H7 (cell line): ENCODE results near the gene NPAS3. TPM values are rescaled to one million over a fixed set of nuclear protein-coding genes. Genes with fewer than 3 reads are reported as not detected.

ENCODE experiments used
- DNase-seq: peaks from one replicate; pipeline ENCODE4 v3.0.0; 2012
- H3K27me3 ChIP-seq: 2 replicates; pipeline ENCODE4 v1.6.0; 2011; ENCODE audit warnings: mild to moderate bottlenecking, low read length; ENCODE audit not compliant: control insufficient read depth, insufficient read depth
- H3K36me3 ChIP-seq: replicated peaks from 2 replicates; pipeline ENCODE4 v1.5.1; 2011; ENCODE audit warnings: low read length; ENCODE audit not compliant: control insufficient read depth, insufficient read depth
- H3K4me3 ChIP-seq: 2 replicates; pipeline ENCODE4 v1.5.1; 2011; ENCODE audit warnings: low read depth, mild to moderate bottlenecking, control low read depth, low read length, moderate library complexity; ENCODE audit not compliant: insufficient read depth
- total RNA-seq: library from RNA; depleted of rRNA; stranded (reverse); fragments of >200 nt; shearing (Covaris generic); gene quantifications from 2 replicates; pipeline ENCODE4 v1.2.3, GENCODE V29; 2014

Gene NPAS3
- total RNA-seq, 1 experiment from 2014 or later: 4.3 TPM

GRCh38 chr14:33542338-33543287 lies 603.9 kb downstream of the NPAS3 start:
- no peak for DNase-seq
- no peaks in the 10 kb centered on the region for H3K27me3 ChIP-seq

GRCh38 chr14:33545696-33546095 lies 607.0 kb downstream of the NPAS3 start:
- H3K27me3 ChIP-seq: no peaks in the 10 kb centered on the region
- no peak for DNase-seq
- H3K4me3 ChIP-seq: no peak overlapping the region
- H3K36me3 ChIP-seq: no peaks in the 10 kb centered on the region

More at GRCh38 chr14:33542338-33543287, 603.9 kb downstream of the NPAS3 start:
- H3K4me3 ChIP-seq: no peak overlapping the region
- H3K36me3 ChIP-seq: no peaks in the 10 kb centered on the region

DNA sequence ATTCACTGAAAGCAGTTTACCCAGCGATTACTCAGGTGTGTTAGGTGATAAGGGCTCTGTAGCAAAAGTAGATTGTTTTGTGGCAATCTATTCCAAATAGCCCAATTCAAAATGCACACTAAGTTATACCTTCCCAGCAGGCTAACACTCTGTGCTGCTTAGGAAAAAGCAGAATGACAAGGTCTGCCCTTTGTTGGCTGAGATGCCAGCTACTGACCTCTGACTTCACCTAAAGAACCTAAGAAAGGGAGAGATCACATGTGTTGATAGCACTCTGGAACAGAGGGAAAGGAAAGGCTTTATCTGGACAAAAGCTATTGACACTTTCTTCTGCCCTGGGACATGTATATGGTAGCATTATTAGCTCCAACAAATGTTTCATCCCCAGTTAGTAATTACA lies 609.9 kb downstream of the NPAS3 start:
- Histone ChIP-seq H3K4me3 (no peak overlapping the region), H3K27me3 (no peaks in the 10 kb centered on the region), H3K36me3 (no peaks in the 10 kb centered on the region)
- DNase-seq: no peak

GRCh38 chr14:33551963-33552362 lies 613.3 kb downstream of the NPAS3 start:
- no peak overlapping the region for H3K4me3 ChIP-seq
- H3K36me3 ChIP-seq: no peaks in the 10 kb centered on the region
- peak; percentile 13 for DNase-seq
- H3K27me3 ChIP-seq: no peaks in the 10 kb centered on the region

DNA sequence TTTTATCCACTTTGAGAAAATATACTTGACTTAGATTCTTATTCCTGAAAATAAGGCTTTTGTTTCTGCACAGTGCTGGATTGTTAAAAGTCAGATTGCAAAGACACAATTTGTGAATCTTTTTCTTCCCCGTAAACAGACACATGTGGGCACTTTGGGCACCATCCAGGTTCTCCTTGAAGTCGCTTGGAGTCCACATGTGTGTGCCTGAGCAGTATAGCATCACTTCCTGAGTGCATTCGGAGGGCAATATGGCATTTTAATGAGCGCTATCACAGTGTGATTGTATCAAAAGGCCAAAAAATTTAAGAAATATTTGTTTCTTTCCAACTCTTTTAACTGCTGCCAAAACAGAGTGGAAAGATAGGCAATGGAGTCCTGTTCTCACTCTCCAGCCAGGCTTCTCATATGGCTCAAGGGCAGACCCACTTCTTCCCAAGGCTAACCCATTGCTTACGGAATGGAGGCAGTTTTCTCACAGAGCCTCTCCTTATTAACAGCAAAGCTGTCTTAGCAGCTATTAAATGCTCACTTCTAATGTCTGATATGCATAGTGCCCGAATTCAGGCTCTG lies 615.1 kb downstream of the NPAS3 start:
- DNase-seq: no peak
- no peak overlapping the region for H3K4me3 ChIP-seq
- no peaks in the 10 kb centered on the region for H3K36me3 ChIP-seq
- H3K27me3 ChIP-seq: no peaks in the 10 kb centered on the region

DNA sequence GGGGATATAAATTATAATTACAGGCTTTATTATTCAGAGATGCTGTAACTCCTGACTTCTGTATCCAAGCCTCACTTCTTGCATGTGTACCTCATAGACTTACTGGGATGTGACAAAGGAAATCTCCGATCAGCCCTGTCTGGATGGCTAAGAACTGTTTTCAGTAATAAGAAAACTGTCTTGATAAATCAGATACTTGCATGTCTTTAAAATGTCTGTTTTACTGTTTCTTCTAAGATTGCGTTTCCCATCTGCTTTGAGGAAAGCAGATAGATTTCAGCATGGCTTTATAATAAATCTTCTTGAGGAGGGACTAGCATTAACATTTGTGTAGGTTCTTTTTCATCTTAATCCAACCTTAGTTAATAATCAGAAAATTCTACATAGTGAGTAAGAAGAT lies 616.3 kb downstream of the NPAS3 start:
- Histone ChIP-seq H3K36me3 (no peaks in the 10 kb centered on the region), H3K27me3 (no peaks in the 10 kb centered on the region), H3K4me3 (no peak overlapping the region)
- no peak for DNase-seq

- Histone ChIP-seq H3K27me3 (no peaks in the 10 kb centered on the region), H3K36me3 (no peaks in the 10 kb centered on the region), H3K4me3 (no peak overlapping the region)
- no peak for DNase-seq
These were observed 617.2 kb downstream of the NPAS3 start for GRCh38 chr14:33555710-33556350.

GRCh38 chr14:33556382-33557121 lies 617.9 kb downstream of the NPAS3 start:
- Histone ChIP-seq H3K27me3 (no peaks in the 10 kb centered on the region), H3K36me3 (no peaks in the 10 kb centered on the region), H3K4me3 (no peak overlapping the region)
- no peak for DNase-seq

- no peak for DNase-seq
- H3K36me3 ChIP-seq: no peaks in the 10 kb centered on the region
- no peak overlapping the region for H3K4me3 ChIP-seq
- no peaks in the 10 kb centered on the region for H3K27me3 ChIP-seq
These were observed 622.2 kb downstream of the NPAS3 start for GRCh38 chr14:33560718-33561431.

GRCh38 chr14:33561488-33562175 lies 623.0 kb downstream of the NPAS3 start:
- Histone ChIP-seq H3K4me3 (no peak overlapping the region), H3K27me3 (no peaks in the 10 kb centered on the region), H3K36me3 (no peaks in the 10 kb centered on the region)
- no peak for DNase-seq

DNA sequence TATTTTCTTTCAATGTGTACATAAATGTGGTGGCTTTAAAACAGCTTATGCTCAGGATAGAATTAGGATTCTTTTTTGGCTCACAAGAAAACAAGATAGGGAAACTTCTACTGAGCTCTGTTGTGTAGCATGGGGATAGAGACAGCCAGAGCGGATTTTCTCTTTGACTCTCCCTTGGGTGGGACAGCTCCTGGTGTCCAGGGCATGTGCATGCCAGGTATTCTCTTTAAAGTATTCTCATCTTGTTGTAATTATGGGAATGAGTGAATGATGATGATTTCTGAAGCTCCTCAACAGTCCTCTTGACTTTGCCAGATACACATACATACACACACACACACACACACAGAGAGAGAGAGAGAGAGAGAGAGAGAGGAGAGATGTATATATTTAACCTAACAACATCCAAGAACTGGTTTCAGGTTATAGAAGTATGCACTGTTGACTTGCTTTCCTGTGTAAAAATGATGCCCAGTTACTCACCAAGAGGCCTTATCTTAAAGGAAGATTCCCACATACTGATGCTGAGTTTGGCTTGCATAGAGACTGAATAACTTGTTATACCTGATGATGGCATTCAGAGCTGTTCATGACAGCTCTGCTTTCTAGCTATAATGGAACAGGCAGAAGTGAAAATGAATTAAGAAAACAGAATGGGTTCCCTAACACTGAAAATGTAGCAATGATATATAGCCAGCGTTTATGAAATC lies 624.7 kb downstream of the NPAS3 start:
- Histone ChIP-seq H3K36me3 (no peaks in the 10 kb centered on the region), H3K4me3 (no peak overlapping the region), H3K27me3 (no peaks in the 10 kb centered on the region)
- DNase-seq: no peak

- Histone ChIP-seq H3K27me3 (no peaks in the 10 kb centered on the region), H3K4me3 (no peak overlapping the region), H3K36me3 (no peaks in the 10 kb centered on the region)
- DNase-seq: no peak
These were observed 625.2 kb downstream of the NPAS3 start for GRCh38 chr14:33563901-33564197.
